ENCODE measurements around the gene WDR54. TPM values are rescaled to one million over a fixed set of nuclear protein-coding genes. Genes with fewer than 3 reads are reported as not detected.
"Not testable (repeated sequence)": the region's sequence is repeated elsewhere in the genome, so short reads cannot be mapped to it uniquely, and the experiment has no call there.

The WDR54 gene
- total RNA-seq, 2 donors from 2014 or later = 67.6 to 67.9 TPM

DNA sequence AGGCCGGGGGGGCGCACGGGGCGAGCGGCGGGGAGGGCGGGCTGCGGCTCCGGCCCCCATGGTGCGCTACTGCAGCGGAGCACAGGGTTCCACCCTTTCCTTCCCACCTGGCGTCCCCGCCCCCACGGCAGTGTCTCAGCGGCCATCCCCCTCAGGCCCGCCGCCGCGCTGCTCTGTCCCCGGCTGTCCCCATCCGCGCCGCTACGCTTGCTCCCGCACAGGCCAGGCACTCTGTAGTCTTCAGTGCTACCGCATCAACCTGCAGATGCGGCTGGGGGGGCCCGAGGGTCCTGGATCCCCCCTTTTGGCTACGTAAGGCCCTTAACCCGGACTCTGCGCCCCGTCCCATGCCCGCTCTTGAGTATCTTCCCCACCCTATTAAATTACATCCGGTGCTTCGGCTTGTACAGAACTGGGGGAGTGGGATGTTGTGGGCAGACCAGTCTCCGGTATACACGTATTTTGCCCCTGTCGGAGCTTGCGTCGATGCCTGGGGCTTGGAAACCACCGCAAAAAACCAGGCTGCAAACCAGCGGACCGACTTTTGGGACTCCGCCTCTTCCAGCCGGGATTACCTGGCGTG lies 36.1 kb downstream of the WDR54 start:
- Mint-ChIP-seq H3K27me3 (ENCODE audit: low read depth) (no peaks in the 10 kb centered on the region), H3K27ac (peak overlapping the region; percentile 97), H3K9me3 (no peaks in the 10 kb centered on the region), H3K4me1 (ENCODE audit: low read depth) (peaks cover 48% of the 10 kb centered on the region), H3K36me3 (ENCODE audit: insufficient read depth in 2 of 2) (peaks cover 5 to 14% of the 10 kb centered on the region in 2 donors), H3K4me3 (peak overlapping the region; percentile 95 to 96)
- DNase-seq (peak; percentile 90 to 91), ATAC-seq (replicated peaks in 1 of 2) (peak; percentile 51 to 58)

GRCh38 chr2:74458132-74458937 lies 36.8 kb downstream of the WDR54 start, which contains the start of gene WBP1:
Gene WBP1 (plus strand): TSS chr2:74458438. CDS start chr2:74458603, 165 bp downstream.
- peak; percentile 82 to 85 for ATAC-seq (replicated peaks in 1 of 2)
- Mint-ChIP-seq H3K36me3 (ENCODE audit: insufficient read depth in 2 of 2) (peaks cover 5 to 14% of the 10 kb centered on the region in 2 donors), H3K4me1 (ENCODE audit: low read depth) (peaks cover 54% of the 10 kb centered on the region)

DNA sequence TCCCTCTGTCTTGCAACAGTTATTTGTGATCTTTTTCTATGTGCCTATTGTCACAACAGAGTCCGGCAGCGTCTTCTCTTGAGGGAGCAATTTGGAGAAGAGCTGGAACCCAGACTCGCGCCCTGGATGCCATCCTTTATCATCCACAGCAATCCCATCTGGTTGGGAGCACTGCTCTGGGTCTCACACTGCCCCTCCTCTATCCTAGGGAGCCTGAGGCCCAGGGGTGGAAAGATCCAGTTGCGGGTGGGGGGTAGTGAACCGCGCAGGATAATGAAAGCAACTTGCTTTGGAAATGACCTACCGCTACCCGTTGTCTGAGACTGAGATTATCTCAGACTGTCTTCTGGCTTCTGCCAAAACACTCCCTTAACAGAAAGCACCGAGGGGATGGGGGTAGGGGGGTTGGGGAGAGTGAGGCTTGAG lies 37.4 kb downstream of the WDR54 start:
- no peak for DNase-seq
- Mint-ChIP-seq H3K27ac (peak overlapping the region; percentile 77), H3K4me3 (peak overlapping the region; percentile 95 to 96), H3K36me3 (ENCODE audit: insufficient read depth in 2 of 2) (peaks cover 5 to 14% of the 10 kb centered on the region in 2 donors), H3K9me3 (no peaks in the 10 kb centered on the region), H3K4me1 (ENCODE audit: low read depth) (peaks cover 59% of the 10 kb centered on the region), H3K27me3 (ENCODE audit: low read depth) (no peaks in the 10 kb centered on the region)
- no peak for ATAC-seq (replicated peaks in 1 of 2)

More at GRCh38 chr2:74458132-74458937, 36.8 kb downstream of the WDR54 start, which contains the start of gene WBP1:
- Mint-ChIP-seq H3K27me3 (ENCODE audit: low read depth) (no peaks in the 10 kb centered on the region), H3K4me3 (peak within 1 kb of the TSS; percentile 95 to 96), H3K27ac (peak within 1 kb of the TSS; percentile 97), H3K9me3 (no peaks in the 10 kb centered on the region)
- DNase-seq = peak; percentile 97 to 99

- Mint-ChIP-seq H3K4me1 (ENCODE audit: low read depth) (peaks cover 59% of the 10 kb centered on the region), H3K27ac (peak overlapping the region; percentile 76), H3K36me3 (ENCODE audit: insufficient read depth in 2 of 2) (peaks cover 5 to 14% of the 10 kb centered on the region in 2 donors), H3K4me3 (peak overlapping the region; percentile 95 to 96)
- ATAC-seq (replicated peaks in 1 of 2); DNase-seq; H3K27me3 Mint-ChIP-seq (ENCODE audit: low read depth); H3K9me3 Mint-ChIP-seq: not testable (repeated sequence)
Measured at GRCh38 chr2:74459503-74460118, 38.1 kb downstream of the WDR54 start.

DNA sequence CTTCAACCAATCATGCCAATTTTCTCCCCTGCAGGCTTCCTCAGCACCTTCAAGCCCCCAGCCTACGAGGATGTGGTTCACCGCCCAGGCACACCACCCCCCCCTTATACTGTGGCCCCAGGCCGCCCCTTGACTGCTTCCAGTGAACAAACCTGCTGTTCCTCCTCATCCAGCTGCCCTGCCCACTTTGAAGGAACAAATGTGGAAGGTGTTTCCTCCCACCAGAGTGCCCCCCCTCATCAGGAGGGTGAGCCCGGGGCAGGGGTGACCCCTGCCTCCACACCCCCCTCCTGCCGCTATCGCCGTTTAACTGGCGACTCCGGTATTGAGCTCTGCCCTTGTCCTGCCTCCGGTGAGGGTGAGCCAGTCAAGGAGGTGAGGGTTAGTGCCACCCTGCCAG lies 38.7 kb downstream of the WDR54 start:
- not testable (repeated sequence) for H3K27ac Mint-ChIP-seq; DNase-seq; H3K9me3 Mint-ChIP-seq; ATAC-seq (replicated peaks in 1 of 2); H3K27me3 Mint-ChIP-seq (ENCODE audit: low read depth)
- Mint-ChIP-seq H3K4me3 (peak overlapping the region; percentile 95 to 96), H3K4me1 (ENCODE audit: low read depth) (peaks cover 54% of the 10 kb centered on the region), H3K36me3 (ENCODE audit: insufficient read depth in 2 of 2) (peaks cover 5 to 11% of the 10 kb centered on the region in 2 donors)

- Mint-ChIP-seq H3K36me3 (ENCODE audit: insufficient read depth in 2 of 2) (peaks cover 2 to 12% of the 10 kb centered on the region in 2 donors), H3K4me1 (ENCODE audit: low read depth) (peaks cover 52% of the 10 kb centered on the region), H3K27ac (peak overlapping the region; percentile 63), H3K27me3 (ENCODE audit: low read depth) (no peaks in the 10 kb centered on the region), H3K9me3 (no peaks in the 10 kb centered on the region), H3K4me3 (no peak overlapping the region)
- DNase-seq (no peak), ATAC-seq (replicated peaks in 1 of 2) (no peak)
Measured at GRCh38 chr2:74461187-74462053, 39.9 kb downstream of the WDR54 start.

DNA sequence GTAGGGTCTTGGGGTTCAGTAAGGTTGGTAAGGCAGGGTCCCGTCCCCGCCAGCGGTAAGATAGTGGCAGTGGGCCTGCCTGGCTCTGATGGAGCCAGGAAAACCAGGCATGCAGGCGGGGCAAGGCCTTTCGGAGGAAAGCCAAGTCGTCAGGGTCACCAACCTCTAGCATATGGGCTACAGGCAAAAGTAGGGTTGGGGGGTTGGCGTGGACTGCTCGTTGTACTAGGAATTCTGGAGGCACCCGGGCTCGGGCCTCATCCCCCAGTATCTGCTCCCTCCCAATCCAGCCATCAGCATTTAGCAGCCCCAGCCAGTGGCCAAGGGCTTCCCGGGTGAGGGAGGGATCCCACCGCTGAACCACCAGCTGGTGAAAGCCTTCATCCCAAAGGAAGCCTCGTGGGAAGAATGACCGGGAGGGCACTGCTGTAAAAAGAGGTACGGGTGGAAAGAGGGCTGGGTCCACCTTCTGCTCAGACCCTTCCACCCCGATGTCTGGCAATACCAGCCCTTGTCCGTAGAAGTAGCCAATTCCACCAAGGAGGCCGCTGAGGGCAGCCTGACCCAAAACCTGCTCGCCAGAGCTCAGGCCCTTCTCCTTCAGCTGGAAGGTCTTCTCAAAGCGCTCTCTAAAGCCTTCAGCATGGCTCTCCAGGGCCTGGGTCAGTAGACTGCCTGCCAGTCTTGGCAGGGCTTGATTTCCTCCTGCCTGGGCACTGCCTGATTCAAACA lies 40.7 kb downstream of the WDR54 start:
- Mint-ChIP-seq H3K27ac (peak overlapping the region; percentile 63), H3K4me3 (no peak overlapping the region)
- no peak for DNase-seq

DNA sequence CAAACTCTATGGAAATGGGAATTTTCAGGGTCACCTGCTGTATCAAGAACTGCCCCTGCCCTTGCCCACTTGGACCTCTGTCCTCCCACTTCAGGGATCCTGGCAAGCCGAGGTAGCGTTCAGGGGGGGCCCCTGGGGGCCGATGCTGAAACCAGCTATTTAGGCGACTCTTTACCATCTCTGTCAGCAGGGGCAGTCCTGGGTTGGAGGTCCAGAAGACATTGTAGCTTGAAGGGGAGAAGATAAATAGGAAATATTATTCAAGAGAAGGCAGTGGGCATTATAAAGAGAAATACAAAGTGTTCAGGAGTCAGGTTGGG lies 41.2 kb downstream of the WDR54 start:
- Mint-ChIP-seq H3K4me3 (peak overlapping the region; percentile 8 to 99), H3K4me1 (ENCODE audit: low read depth) (peaks cover 42% of the 10 kb centered on the region), H3K27me3 (ENCODE audit: low read depth) (no peaks in the 10 kb centered on the region), H3K27ac (no peak overlapping the region), H3K36me3 (ENCODE audit: insufficient read depth in 2 of 2) (peaks cover 0 to 7% of the 10 kb centered on the region in 2 donors), H3K9me3 (no peaks in the 10 kb centered on the region)
- DNase-seq = no peak
- ATAC-seq (replicated peaks in 1 of 2) = no peak

More for the DNA sequence above, 40.7 kb downstream of the WDR54 start:
- Mint-ChIP-seq H3K9me3 (no peaks in the 10 kb centered on the region), H3K4me1 (ENCODE audit: low read depth) (peaks cover 44% of the 10 kb centered on the region), H3K27me3 (ENCODE audit: low read depth) (no peaks in the 10 kb centered on the region), H3K36me3 (ENCODE audit: insufficient read depth in 2 of 2) (peaks cover 0 to 8% of the 10 kb centered on the region in 2 donors)
- ATAC-seq (replicated peaks in 1 of 2) = no peak

DNA sequence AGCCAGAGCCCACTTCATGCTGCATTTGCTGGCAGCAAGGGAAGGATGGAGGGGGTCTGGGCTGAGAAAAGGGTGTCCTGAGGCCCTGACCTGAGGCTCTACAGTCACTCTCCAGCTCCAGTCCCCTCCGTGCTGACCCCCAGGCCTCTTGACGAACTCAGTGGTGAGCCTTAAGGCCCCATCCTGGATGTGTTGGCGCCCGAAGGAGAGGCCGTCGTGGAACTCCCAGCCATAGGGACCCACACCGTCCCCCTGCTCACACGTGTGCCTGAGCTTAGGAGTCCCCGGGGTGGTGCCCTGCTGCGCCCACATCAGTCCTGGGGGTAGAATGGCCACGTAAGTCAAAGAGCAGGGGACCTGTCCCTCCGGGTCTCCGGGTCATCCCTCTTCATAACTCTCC lies 42.9 kb downstream of the WDR54 start:
- Mint-ChIP-seq H3K36me3 (ENCODE audit: insufficient read depth in 2 of 2) (peaks cover 0 to 7% of the 10 kb centered on the region in 2 donors), H3K27me3 (ENCODE audit: low read depth) (no peaks in the 10 kb centered on the region), H3K4me1 (ENCODE audit: low read depth) (peaks cover 40% of the 10 kb centered on the region), H3K27ac (peak overlapping the region; percentile 79), H3K4me3 (peak overlapping the region; percentile 98 to 99), H3K9me3 (no peaks in the 10 kb centered on the region)
- ATAC-seq (replicated peaks in 1 of 2) = peak; percentile 1 to 6
- DNase-seq = no peak

GRCh38 chr2:74470742-74471141 lies 49.2 kb downstream of the WDR54 start:
- not testable (repeated sequence) for ATAC-seq (replicated peaks in 1 of 2); H3K9me3 Mint-ChIP-seq; H3K27ac Mint-ChIP-seq; DNase-seq; H3K27me3 Mint-ChIP-seq (ENCODE audit: low read depth); H3K36me3 Mint-ChIP-seq (ENCODE audit: insufficient read depth in 2 of 2)
- H3K4me1 Mint-ChIP-seq (ENCODE audit: low read depth) = peaks cover 33% of the 10 kb centered on the region
- H3K4me3 Mint-ChIP-seq = peak overlapping the region; percentile 56 to 75

- Mint-ChIP-seq H3K27ac (peak overlapping the region; percentile 96), H3K9me3 (no peaks in the 10 kb centered on the region), H3K4me3 (peak overlapping the region; percentile 99 to 100)
Measured at GRCh38 chr2:74471332-74472065, 50.0 kb downstream of the WDR54 start.

More at GRCh38 chr2:74471332-74472065, 50.0 kb downstream of the WDR54 start:
- no peak for DNase-seq
- H3K4me1 Mint-ChIP-seq (ENCODE audit: low read depth) = peaks cover 26% of the 10 kb centered on the region
- ATAC-seq (replicated peaks in 1 of 2) = peak; percentile 1 to 3
- H3K27me3 Mint-ChIP-seq (ENCODE audit: low read depth) = no peaks in the 10 kb centered on the region
- peaks cover 0 to 8% of the 10 kb centered on the region in 2 donors for H3K36me3 Mint-ChIP-seq (ENCODE audit: insufficient read depth in 2 of 2)
